GM23338 (cell line): Measurements from ENCODE around the gene FBXW12. TPM values are rescaled to one million over a fixed set of nuclear protein-coding genes. Genes with fewer than 3 reads are reported as not detected.

Experiments used
- ATAC-seq: fragments of 200-7000 bp; cut with Tn5 transposase; 3 replicates; pipeline ENCODE4 v1.9.1; 2020
- DNase-seq: peaks from one replicate; pipeline ENCODE4 v3.0.0-alpha.2; 2015; ENCODE audit warnings: low spot score
- H2AFZ ChIP-seq: fragments of 200-600 bp; sonication (generic); 2 replicates; pipeline ENCODE4 v1.8.0; 2016; ENCODE audit warnings: antibody characterized with exemption, mild to moderate bottlenecking, moderate library complexity
- H3F3A ChIP-seq: fragments of 200-600 bp; sonication (generic); replicated peaks from 2 replicates; pipeline ENCODE4 v1.8.0; 2017; ENCODE audit warnings: antibody characterized with exemption, mixed run types, low read depth
- H3K27ac ChIP-seq: fragments of 200-600 bp; sonication (generic); 2 replicates; pipeline ENCODE4 v1.6.1; 2016; ENCODE audit warnings: low read depth
- H3K27me3 ChIP-seq: fragments of 200-600 bp; sonication (generic); 2 replicates; pipeline ENCODE4 v1.8.0; 2016; ENCODE audit warnings: mild to moderate bottlenecking, mixed run types, moderate library complexity; ENCODE audit not compliant: insufficient read depth
- H3K36me3 ChIP-seq: fragments of 200-600 bp; sonication (generic); 2 replicates; pipeline ENCODE4 v1.8.0; 2016; ENCODE audit warnings: mild to moderate bottlenecking; ENCODE audit not compliant: insufficient read depth
- H3K4me1 ChIP-seq: fragments of 200-600 bp; sonication (generic); 2 replicates; pipeline ENCODE4 v1.8.0; 2016; ENCODE audit warnings: mild to moderate bottlenecking, moderate library complexity; ENCODE audit not compliant: insufficient read depth
- H3K4me2 ChIP-seq: fragments of 200-600 bp; sonication (generic); 2 replicates; pipeline ENCODE4 v1.7.1; 2017; ENCODE audit warnings: mixed run types
- H3K4me3 ChIP-seq: fragments of 200-600 bp; sonication (generic); 2 replicates; pipeline ENCODE4 v1.6.1; 2016; ENCODE audit warnings: mixed run types
- H3K79me2 ChIP-seq: fragments of 200-600 bp; sonication (generic); replicated peaks from 2 replicates; pipeline ENCODE4 v1.8.0; 2017; ENCODE audit warnings: mild to moderate bottlenecking; ENCODE audit not compliant: insufficient read depth
- H3K9me2 ChIP-seq: fragments of 200-600 bp; sonication (generic); 2 replicates; pipeline ENCODE4 v1.8.0; 2017; ENCODE audit not compliant: insufficient read depth
- H4K20me1 ChIP-seq: fragments of 200-600 bp; sonication (generic); replicated peaks from 2 replicates; pipeline ENCODE4 v1.8.0; 2017; ENCODE audit warnings: mild to moderate bottlenecking; ENCODE audit not compliant: insufficient read depth
- H3K27ac Mint-ChIP-seq: 2 replicates; pipeline ENCODE4 v1.8.0; 2020; ENCODE audit warnings: inconsistent platforms, mild to moderate bottlenecking, moderate library complexity, mixed read lengths
- H3K27me3 Mint-ChIP-seq: 3 replicates; pipeline ENCODE4 v1.8.0; 2022; ENCODE audit warnings: low read depth, mild to moderate bottlenecking, moderate library complexity, mixed read lengths, inconsistent platforms; ENCODE audit not compliant: insufficient read depth, poor library complexity
- H3K36me3 Mint-ChIP-seq: 3 replicates; pipeline ENCODE4 v1.8.0; 2021; ENCODE audit warnings: low read depth, mild to moderate bottlenecking, inconsistent platforms, moderate library complexity, mixed read lengths
- H3K4me1 Mint-ChIP-seq: 3 replicates; pipeline ENCODE4 v1.8.0; 2020; ENCODE audit warnings: mild to moderate bottlenecking, inconsistent platforms, mixed read lengths
- H3K4me3 Mint-ChIP-seq: 3 replicates; pipeline ENCODE4 v1.8.0; 2021; ENCODE audit warnings: moderate library complexity, mild to moderate bottlenecking, inconsistent platforms, mixed read lengths
- H3K9me3 Mint-ChIP-seq: 3 replicates; pipeline ENCODE4 v1.8.0; 2020; ENCODE audit warnings: moderate library complexity, mild to moderate bottlenecking, inconsistent platforms, mixed read lengths
- CREB1 ChIP-seq: fragments of 250-450 bp; sonication (Bioruptor Pico); IDR thresholded peaks from 2 replicates; pipeline ENCODE4 v1.5.0; 2020; ENCODE audit warnings: low read depth, mild to moderate bottlenecking, moderate library complexity
- CTCF ChIP-seq, 2 experiments: fragments of 200-600 bp in 1 of 2; sonication (generic) in 1 of 2; conservative IDR thresholded peaks; 2 replicates each; pipeline versions ENCODE4 v1.5.1 to v1.6.1; 2016 to 2017; ENCODE audit warnings: antibody characterized with exemption in 2 of 2, low read depth in 2 of 2, mild to moderate bottlenecking in 2 of 2, moderate library complexity in 1 of 2
- ETS1 ChIP-seq: IDR thresholded peaks from 2 replicates; pipeline ENCODE4 v1.6.1; 2016; ENCODE audit warnings: antibody characterized with exemption
- EZH2 ChIP-seq: fragments of 200-600 bp; sonication (generic); IDR thresholded peaks from one replicate; pipeline ENCODE4 v1.8.0; 2017; ENCODE audit warnings: antibody characterized with exemption, mild to moderate bottlenecking, low read depth; ENCODE audit not compliant: unreplicated experiment
- EZH2phosphoT487 ChIP-seq: fragments of 200-600 bp; sonication (generic); IDR thresholded peaks from one replicate; pipeline ENCODE4 v1.8.1; 2018; ENCODE audit warnings: antibody characterized with exemption; ENCODE audit not compliant: unreplicated experiment
- JUNB ChIP-seq: IDR thresholded peaks from one replicate; pipeline ENCODE4 v1.6.1; 2016; ENCODE audit warnings: antibody characterized with exemption; ENCODE audit not compliant: unreplicated experiment
- NANOG ChIP-seq: IDR thresholded peaks from 2 replicates; pipeline ENCODE4 v1.6.1; 2016; ENCODE audit warnings: antibody characterized with exemption, borderline replicate concordance
- POLR2AphosphoS5 ChIP-seq: IDR thresholded peaks from 2 replicates; pipeline ENCODE4 v1.6.1; 2016; ENCODE audit warnings: antibody characterized with exemption, low read depth
- REST ChIP-seq: IDR thresholded peaks from one replicate; pipeline ENCODE4 v1.6.1; 2018; ENCODE audit warnings: antibody characterized with exemption; ENCODE audit not compliant: unreplicated experiment
- STAT1 ChIP-seq: IDR thresholded peaks from one replicate; pipeline ENCODE4 v1.6.1; 2016; ENCODE audit warnings: antibody characterized with exemption; ENCODE audit not compliant: unreplicated experiment
- ZNF114 ChIP-seq: fragments of 250-450 bp; sonication (Bioruptor Pico); IDR thresholded peaks from 2 replicates; pipeline ENCODE4 v1.5.0; 2020; ENCODE audit warnings: mild to moderate bottlenecking, moderate library complexity
- ZNF331 ChIP-seq: fragments of 250-450 bp; sonication (Bioruptor Pico); IDR thresholded peaks from 2 replicates; pipeline ENCODE4 v1.5.0; 2020; ENCODE audit warnings: low read depth, mild to moderate bottlenecking, moderate library complexity
- ZNF462 ChIP-seq: fragments of 250-450 bp; sonication (Bioruptor Pico); IDR thresholded peaks from 2 replicates; pipeline ENCODE4 v1.5.0; 2020; ENCODE audit warnings: mild to moderate bottlenecking, moderate library complexity
- polyA plus RNA-seq: library from polyadenylated mRNA; unstranded; fragments of >200 nt; fragmentation: Nextera tagmentation; extraction: Ambion mirVana; gene quantifications from 2 replicates; pipeline ENCODE4 v1.2.1, GENCODE V29; 2016
- total RNA-seq: library from RNA; depleted of rRNA; stranded (reverse); fragments of >200 nt; shearing (Covaris generic); gene quantifications from 2 replicates; pipeline ENCODE4 v1.2.3, GENCODE V29; 2014

FBXW12 gene
- total and polyA plus RNA-seq, 2 experiments from 2014 or later = 0.73 TPM; not detected in 1

- DNase-seq (no peak), ATAC-seq (no peak)
- H3K4me3 Mint-ChIP-seq = no peak overlapping the region
- no peaks in the 10 kb centered on the region for H3K9me2 ChIP-seq
- H3K36me3 ChIP-seq = peaks cover 15% of the 10 kb centered on the region; the same call in 1 of the 2 replicates
- H3K4me1 ChIP-seq = no peaks in the 10 kb centered on the region
- no peaks in the 10 kb centered on the region for H3K27me3 ChIP-seq
- no peak for TF ChIP-seq EZH2
- no peak for TF ChIP-seq ZNF114 (CRISPR knock-in tag)
- TF ChIP-seq ZNF331 (CRISPR knock-in tag) = no peak
- TF ChIP-seq ZNF462 (CRISPR knock-in tag) = no peak
- no peak for TF ChIP-seq CREB1 (CRISPR knock-in tag)
- TF ChIP-seq NANOG = no peak
- no peak for TF ChIP-seq CTCF (conservative IDR thresholded peaks at IDR 0.05; ENCODE audit: low read depth in 2 of 2)
- TF ChIP-seq JUNB = no peak
- no peak for TF ChIP-seq STAT1
- TF ChIP-seq REST = no peak
- no peak for TF ChIP-seq ETS1
- TF ChIP-seq POLR2AphosphoS5 = no peak
- TF ChIP-seq EZH2phosphoT487 = no peak
- no peak overlapping the region for H2AFZ ChIP-seq
- H3K27ac Mint-ChIP-seq = no peak overlapping the region
- no peaks in the 10 kb centered on the region for H3K4me1 Mint-ChIP-seq
- H3K79me2 ChIP-seq = no peaks in the 10 kb centered on the region
- no peak overlapping the region for H3K27ac ChIP-seq
- H4K20me1 ChIP-seq = no peaks in the 10 kb centered on the region; the same call in 1 of the 2 replicates
- no peak overlapping the region for H3K4me2 ChIP-seq
- H3K4me3 ChIP-seq = no peak overlapping the region
- H3K27me3 Mint-ChIP-seq = peaks cover 25% of the 10 kb centered on the region
- H3K9me3 Mint-ChIP-seq = no peaks in the 10 kb centered on the region
- no peaks in the 10 kb centered on the region for H3F3A ChIP-seq
- peaks cover 94% of the 10 kb centered on the region for H3K36me3 Mint-ChIP-seq
Measured at GRCh38 chr3:48413086-48413485, 41.1 kb downstream of the FBXW12 start.
